ENCODE results near the gene FGF5.
"Not testable (repeated sequence)": the region's sequence is repeated elsewhere in the genome, so short reads cannot be mapped to it uniquely, and the experiment has no call there.

The FGF5 gene

GRCh38 chr4:80268936-80269335 is 2.5 kb downstream of the FGF5 start:
- peak overlapping the region; percentile 95 for H3K4me3 ChIP-seq (ENCODE audit: low read length)
- no peak for DNase-seq (ENCODE audit: low read depth)
- TF ChIP-seq CTCF (conservative IDR thresholded peaks at IDR 0.05; ENCODE audit: low read depth, low read length) = no peak

- peak overlapping the region; percentile 95 for H3K4me3 ChIP-seq (ENCODE audit: low read length)
- no peak for TF ChIP-seq CTCF (conservative IDR thresholded peaks at IDR 0.05; ENCODE audit: low read depth, low read length)
- DNase-seq (ENCODE audit: low read depth) = no peak
These were observed 3.9 kb downstream of the FGF5 start for GRCh38 chr4:80270321-80270720.

GRCh38 chr4:80270868-80271267 is 4.4 kb downstream of the FGF5 start:
- TF ChIP-seq CTCF (conservative IDR thresholded peaks at IDR 0.05; ENCODE audit: low read depth, low read length) = no peak
- peak overlapping the region; percentile 95 for H3K4me3 ChIP-seq (ENCODE audit: low read length)
- DNase-seq (ENCODE audit: low read depth) = no peak

- TF ChIP-seq CTCF (conservative IDR thresholded peaks at IDR 0.05; ENCODE audit: low read depth, low read length) = no peak
- DNase-seq (ENCODE audit: low read depth) = no peak
- H3K4me3 ChIP-seq (ENCODE audit: low read length) = peak overlapping the region; percentile 95
These were observed 5.3 kb downstream of the FGF5 start for GRCh38 chr4:80271801-80272200.

GRCh38 chr4:80276931-80277330 is 10.5 kb downstream of the FGF5 start:
- DNase-seq (ENCODE audit: low read depth) = no peak
- TF ChIP-seq CTCF (conservative IDR thresholded peaks at IDR 0.05; ENCODE audit: low read depth, low read length) = no peak
- no peak overlapping the region for H3K4me3 ChIP-seq (ENCODE audit: low read length)

- H3K4me3 ChIP-seq (ENCODE audit: low read length) = no peak overlapping the region
- no peak for TF ChIP-seq CTCF (conservative IDR thresholded peaks at IDR 0.05; ENCODE audit: low read depth, low read length)
- no peak for DNase-seq (ENCODE audit: low read depth)
These were observed 13.3 kb downstream of the FGF5 start for GRCh38 chr4:80279751-80280150.

- H3K4me3 ChIP-seq (ENCODE audit: low read length) = no peak overlapping the region
- no peak for TF ChIP-seq CTCF (conservative IDR thresholded peaks at IDR 0.05; ENCODE audit: low read depth, low read length)
- no peak for DNase-seq (ENCODE audit: low read depth)
These were observed 20.0 kb downstream of the FGF5 start for GRCh38 chr4:80286451-80286850.

- not testable (repeated sequence) for H3K4me3 ChIP-seq (ENCODE audit: low read length); DNase-seq (ENCODE audit: low read depth)
These were observed 24.2 kb downstream of the FGF5 start for GRCh38 chr4:80290665-80291064.
